CD4-positive, alpha-beta T cell treated with Interleukin-2 at 100 ng/mL for 4 hours (primary cell): ENCODE results near the gene PPP1R9B.

ENCODE experiments used
- DNase-seq: peaks from one replicate; pipeline ENCODE4 v3.0.0-alpha.2; 2020; ENCODE audit warnings: low spot score

Gene PPP1R9B

DNA sequence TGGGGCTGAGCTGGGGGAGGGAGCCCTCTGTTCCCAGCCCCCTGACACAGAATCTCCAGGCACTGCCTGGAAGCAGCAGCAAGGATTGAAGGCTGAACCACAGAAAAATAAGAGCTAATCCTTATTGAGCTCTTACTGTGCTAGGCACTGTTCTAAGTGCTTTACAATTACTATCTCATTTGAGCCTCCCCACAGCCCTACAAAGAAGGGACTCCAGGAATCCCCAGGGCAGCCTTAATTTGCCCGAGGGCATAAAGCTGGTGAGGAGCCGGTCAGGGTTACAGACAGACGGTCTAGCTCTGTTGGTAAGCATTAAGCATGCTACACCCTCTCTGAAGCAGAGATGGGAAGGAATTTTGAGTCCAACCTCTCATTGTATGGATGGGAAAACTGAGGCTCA is 27.5 kb downstream of the PPP1R9B start:
- no peak for DNase-seq

DNA sequence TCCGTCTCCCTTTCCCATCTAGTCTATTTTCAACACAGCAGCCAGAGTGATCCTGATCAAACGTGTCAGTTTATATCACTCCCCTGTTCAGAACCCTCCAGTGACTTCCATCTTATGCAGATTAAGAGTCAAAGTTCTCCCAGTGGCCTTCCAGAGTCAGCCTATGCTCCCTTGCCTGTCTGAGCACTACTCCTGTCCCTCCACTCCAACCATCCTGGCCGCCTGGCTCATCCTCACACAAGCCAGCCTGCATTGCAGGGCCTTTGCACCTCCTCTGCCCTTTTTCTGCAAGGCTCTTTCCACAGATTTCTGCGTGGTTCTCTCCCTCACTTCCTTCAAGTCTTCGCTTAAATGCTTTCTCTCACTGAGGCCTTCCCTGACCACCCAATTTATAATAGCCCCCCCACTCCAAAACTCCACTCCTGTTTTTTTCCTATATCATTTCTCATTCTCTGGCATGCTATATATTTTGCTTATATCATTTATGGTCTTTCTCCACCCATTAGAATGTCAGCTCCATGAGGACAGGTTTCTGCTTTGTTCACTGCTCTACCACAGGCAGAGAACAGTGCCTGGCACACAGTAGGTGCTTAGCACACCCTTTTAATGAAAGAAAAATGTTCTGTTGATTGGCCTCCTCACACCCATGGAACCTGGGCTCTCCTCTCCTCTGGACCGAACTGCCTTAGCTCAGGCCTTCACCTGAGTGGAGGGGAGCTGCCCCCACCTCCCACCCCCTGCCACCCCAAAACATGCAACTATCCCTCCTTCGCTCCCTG is 29.8 kb downstream of the PPP1R9B start:
- no peak for DNase-seq

- no peak for DNase-seq
Measured at GRCh38 chr17:50118828-50119218, 31.7 kb downstream of the PPP1R9B start.

- DNase-seq: no peak
Measured at GRCh38 chr17:50118076-50118827, 32.2 kb downstream of the PPP1R9B start.

GRCh38 chr17:50117202-50118051 is 33.0 kb downstream of the PPP1R9B start:
- DNase-seq: peak; percentile 56

GRCh38 chr17:50115756-50116155 is 34.7 kb downstream of the PPP1R9B start:
- DNase-seq: no peak

- peak; percentile 59 for DNase-seq
Measured at GRCh38 chr17:50114849-50115357, 35.6 kb downstream of the PPP1R9B start.

GRCh38 chr17:50114401-50114800 is 36.1 kb downstream of the PPP1R9B start:
- no peak for DNase-seq

DNA sequence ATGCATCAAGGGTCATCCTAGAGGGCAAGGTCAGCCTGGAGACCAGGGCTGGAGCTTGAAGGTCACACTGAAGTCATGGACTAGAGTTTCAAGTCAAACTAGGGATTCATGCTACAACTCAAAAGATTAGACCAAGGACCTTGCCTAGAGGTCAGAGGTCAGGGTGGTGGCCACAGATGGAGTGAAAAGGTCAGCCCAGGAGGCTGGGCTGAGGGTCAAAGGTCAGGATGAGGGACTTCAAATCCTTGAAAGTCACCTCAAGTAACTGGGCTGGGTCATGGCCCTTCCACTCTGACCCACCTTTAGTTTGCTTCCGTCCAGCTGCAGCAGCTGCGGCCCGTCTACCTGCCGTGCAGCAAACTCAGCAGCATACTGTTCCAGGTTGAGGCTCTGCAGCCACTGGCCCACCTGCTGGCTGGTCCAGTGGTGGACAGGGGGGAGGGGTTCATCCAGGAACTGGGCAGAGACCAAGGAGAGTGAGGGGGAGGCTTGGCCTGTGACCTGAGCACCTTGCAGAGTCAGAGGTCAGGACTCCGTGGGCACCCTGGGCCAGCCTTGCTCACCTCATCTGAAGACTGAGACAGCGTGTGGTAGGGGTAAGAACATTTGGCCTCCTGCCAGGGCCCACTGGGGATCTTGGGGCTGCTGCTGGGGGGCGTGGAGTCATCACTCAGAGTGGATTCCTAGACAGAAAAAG is 36.7 kb downstream of the PPP1R9B start:
- no peak for DNase-seq

- DNase-seq: no peak
Measured at GRCh38 chr17:50112694-50113093, 37.8 kb downstream of the PPP1R9B start.

DNA sequence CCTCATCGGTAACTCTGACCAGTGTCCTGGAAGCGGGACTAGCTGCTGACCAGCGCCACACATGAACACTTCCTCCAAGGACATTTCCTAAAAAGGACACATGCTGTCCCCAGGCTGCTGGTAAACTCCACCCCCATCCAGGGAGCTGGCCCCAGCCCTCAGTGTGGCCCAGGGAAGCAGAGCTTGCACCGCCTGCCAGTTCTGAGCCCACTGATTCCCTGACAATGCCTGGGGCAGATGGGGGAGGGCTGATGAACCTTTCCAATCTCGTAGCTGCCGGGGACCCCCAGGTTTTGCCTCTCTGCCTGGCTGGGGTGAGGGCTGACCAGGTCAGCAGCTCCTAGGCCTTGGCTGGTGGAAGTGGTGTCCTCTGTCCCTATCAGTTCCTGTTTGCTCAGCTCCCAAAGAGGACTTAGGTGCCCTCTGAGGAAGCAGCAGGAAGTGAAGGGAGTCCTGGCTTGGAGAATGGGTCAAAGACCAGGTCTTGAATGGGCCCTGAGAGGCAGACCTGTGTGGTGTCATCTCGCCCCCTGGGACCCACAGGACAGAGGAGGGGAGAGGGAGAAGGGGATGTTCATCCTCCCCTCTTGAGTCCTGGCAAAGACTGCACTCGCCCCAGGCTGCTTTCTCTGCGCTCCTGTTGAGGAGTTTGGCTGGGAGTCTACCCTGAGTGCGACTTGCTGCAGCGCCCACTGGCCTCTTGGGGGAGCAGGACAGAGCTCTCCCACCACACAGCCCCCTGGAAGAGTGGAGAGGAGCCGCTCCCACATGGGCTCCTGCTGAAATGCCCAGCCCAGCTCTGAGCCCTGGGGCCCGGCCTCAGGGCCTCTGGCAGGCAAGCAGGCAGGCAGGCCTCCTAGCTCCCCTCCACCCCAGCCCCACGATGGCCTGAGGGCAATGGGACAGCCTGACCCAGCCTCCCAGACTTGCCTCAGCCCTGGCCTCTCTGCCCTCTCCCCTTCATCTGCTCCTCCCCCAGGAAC is 38.5 kb downstream of the PPP1R9B start:
- DNase-seq: no peak

DNA sequence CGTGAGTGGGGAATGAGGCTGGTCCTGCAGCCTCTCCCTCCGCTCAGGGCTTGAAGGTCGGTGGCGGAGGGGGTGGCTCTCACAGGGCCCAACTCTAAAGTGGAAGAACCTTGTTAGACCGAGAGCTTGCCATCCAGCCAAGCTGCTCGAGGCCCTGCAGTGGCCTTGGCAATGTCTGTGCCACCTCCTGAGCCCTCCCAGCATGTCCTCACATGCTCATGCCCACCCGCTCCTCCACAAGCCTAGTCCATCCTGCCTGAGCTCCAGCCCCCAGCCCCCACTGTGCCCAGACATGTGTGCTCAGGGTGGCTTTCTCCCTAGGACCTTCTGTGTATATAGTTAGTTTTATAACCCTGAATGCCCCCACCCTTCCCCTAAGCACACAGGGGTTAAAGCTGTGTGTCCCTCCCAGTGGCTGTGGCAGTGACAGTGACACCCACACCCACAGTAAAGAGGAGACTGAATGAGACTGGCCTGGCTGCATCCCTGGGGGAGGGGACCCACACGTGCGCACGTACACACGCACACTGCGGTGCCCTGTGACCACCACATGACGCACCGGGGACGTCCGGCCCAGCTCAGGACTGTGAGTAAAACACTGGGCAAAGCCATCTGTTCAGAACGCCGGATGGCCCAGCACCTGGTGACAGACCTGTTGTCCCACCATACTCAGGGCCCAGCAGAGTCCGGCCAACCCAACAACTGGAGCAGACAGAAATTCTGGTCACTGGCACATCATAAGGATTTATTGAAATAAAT is 39.7 kb downstream of the PPP1R9B start:
- no peak for DNase-seq

DNA sequence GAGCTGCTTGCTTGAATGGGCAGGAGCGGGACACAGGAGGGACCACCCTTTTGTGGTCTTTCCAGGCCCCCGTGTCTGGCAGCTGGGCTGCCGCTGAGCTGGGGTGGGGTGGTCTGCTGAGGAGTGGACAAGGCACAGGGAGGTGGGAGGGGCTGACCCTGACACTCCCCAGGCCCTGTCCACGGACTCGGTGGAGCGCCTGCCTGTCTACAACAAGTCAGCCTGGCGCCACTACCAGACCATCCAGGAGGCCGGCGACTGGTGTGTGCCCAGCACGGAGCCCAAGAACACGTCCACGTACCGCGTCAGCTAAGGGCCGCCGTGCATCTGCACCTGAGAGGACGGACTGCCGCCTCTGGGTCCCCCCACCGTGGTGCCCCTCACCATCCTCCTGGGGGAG is 40.7 kb downstream of the PPP1R9B start:
- no peak for DNase-seq

DNA sequence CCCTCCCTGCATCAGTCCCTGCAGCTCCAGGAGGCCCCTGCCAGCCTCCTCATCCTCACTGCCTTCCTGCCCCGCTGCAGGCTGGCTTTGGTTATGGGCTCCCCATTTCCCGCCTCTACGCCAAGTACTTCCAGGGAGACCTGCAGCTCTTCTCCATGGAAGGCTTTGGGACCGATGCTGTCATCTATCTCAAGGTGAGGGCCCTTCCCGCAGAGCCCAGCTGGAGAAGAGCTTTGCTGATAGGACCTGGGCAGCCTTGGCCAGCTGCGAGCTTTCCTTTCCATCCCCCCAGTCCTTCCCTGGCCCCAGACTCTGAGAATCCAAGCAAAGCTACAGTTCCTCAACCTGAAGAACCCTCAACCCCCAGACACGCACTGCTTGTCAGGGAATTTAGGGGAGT is 41.3 kb downstream of the PPP1R9B start:
- no peak for DNase-seq

GRCh38 chr17:50108556-50108955 is 41.9 kb downstream of the PPP1R9B start:
- DNase-seq: no peak

DNA sequence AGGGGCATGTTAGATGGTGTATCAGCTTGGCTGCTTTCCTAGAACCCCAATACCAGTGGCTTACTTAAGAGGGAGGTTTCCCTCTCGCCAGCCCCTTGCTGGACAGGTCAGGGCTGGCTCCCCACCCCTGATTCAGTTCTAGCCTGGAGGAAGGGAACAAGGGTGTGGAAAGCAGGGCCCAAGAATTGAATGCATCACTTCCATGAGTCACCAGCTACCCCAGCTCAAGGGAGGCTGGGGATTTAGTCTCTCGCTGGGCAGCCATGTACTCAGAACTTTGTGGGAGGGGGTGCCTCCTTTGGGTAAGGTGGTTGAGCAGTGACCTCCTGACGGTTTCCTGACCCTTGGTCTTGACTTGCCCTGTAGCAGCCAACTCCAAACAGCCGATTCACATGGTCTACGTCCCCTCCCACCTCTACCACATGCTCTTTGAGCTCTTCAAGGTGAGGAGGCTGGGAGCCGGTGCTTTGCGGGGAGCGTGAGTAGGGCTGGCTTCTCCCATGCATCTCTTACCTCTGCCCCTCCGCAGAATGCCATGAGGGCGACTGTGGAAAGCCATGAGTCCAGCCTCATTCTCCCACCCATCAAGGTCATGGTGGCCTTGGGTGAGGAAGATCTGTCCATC is 42.6 kb downstream of the PPP1R9B start:
- no peak for DNase-seq

DNA sequence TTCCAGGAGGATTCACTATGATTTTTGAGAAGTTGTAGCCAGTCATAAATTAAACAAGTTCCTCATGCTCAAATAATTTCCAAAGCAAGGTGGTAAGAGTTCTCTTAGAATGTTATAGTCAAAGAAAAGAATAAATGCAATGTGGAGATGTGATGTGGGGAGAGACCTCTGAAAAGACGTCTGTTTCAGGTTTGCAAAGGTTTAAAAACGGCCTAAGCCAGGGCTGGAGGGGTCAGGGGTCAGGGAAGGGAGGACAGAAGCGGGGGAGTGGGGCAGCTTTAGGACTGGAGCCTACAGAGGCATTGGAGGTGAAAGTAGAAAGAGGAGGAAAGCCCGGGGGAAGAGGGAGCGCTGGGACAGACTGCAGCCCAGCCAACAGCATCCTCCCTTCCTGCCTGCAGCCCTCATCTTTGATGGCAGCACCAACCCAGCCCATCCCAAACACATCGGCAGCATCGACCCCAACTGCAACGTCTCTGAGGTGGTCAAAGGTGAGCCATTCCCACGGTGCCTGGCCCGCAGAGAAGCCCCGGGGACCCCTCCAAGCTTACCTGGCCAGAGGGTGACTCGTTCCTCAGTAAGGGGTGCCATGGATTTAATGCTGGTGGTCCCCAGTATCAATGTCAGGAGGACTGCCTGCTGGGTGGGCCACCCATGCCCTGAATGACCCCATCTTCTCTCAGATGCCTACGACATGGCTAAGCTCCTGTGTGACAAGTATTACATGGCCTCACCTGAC is 43.9 kb downstream of the PPP1R9B start:
- no peak for DNase-seq

GRCh38 chr17:50105811-50106210 is 44.7 kb downstream of the PPP1R9B start:
- DNase-seq: no peak

DNA sequence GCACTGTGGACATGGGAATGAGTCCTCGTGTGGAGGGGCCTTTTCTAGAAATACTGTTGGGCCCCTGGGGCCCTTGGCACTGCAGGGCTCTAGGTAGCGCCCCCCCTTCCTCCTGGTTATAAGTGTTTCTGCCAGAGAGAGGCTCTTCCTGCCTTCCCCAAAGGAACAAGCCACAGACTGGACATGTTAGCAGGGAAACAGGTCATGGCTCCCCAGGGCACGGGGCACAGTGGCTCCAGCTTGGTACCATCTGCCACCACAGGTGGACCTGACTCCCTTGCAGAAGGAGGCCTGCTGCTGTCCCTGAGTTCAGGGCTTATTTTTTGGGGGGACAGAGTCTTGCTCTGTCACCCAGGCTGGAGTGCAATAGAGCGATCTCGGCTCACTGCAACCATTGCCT is 46.5 kb downstream of the PPP1R9B start:
- DNase-seq: no peak
